Breast epithelium (tissue), 3 donors: ENCODE results near the gene WWOX.

ENCODE experiments used
- CTCF ChIP-seq, 3 donors: fragments of 450-650 bp; IDR thresholded peaks; one replicate each; pipeline ENCODE4 v1.5.1; 2016 to 2017; ENCODE audit warnings: antibody characterized with exemption in 3 of 3, mild to moderate bottlenecking in 3 of 3, moderate library complexity in 3 of 3
- POLR2A ChIP-seq: fragments of 450-650 bp; IDR thresholded peaks from one replicate; pipeline ENCODE4 v1.6.1; 2016; ENCODE audit warnings: antibody characterized with exemption, mild to moderate bottlenecking, moderate library complexity
- POLR2AphosphoS5 ChIP-seq, 3 donors: sonication (generic); formaldehyde crosslinking; IDR thresholded peaks; one replicate each; pipeline ENCODE4 v1.6.1; 2017; ENCODE audit warnings: antibody characterized with exemption in 3 of 3

- no peak for TF ChIP-seq POLR2A
- no peak for TF ChIP-seq CTCF (IDR thresholded peaks at IDR 0.05)
- TF ChIP-seq POLR2AphosphoS5 (IDR thresholded peaks at IDR 0.05), result no peak
These were observed 969.7 kb downstream of the WWOX start for GRCh38 chr16:79069121-79069520.
